GM19043 (cell line): ENCODE data around the gene ELK4.

Source experiments
- ATAC-seq: cut with Tn5 transposase; IDR thresholded peaks from one replicate; pipeline ENCODE4 v1.9.1; 2021; ENCODE audit warnings: low read depth; ENCODE audit not compliant: unreplicated experiment

The ELK4 gene

GRCh38 chr1:205569411-205570172 lies 62.2 kb downstream of the ELK4 start:
- no peak for ATAC-seq

- no peak for ATAC-seq
Observed at GRCh38 chr1:205568469-205569361, 63.1 kb downstream of the ELK4 start.

DNA sequence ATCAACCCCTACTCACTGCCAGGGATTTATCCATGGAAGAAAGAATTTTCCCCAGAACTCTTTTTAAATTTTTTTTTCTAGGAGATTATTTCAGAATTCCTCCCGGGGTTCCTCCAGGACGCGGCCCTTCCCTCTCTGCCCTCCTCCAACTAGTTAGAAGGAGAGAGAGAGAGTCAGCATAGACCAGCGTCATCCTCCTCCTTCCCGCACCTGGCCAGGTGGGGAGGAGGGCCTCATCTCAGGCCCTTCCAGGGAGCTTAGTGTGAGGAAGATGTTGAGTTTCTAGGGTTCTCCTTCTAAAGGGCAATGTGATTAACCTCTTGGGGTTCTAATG lies 63.7 kb downstream of the ELK4 start:
- ATAC-seq: no peak

GRCh38 chr1:205567716-205568115 lies 64.1 kb downstream of the ELK4 start:
- ATAC-seq: no peak

DNA sequence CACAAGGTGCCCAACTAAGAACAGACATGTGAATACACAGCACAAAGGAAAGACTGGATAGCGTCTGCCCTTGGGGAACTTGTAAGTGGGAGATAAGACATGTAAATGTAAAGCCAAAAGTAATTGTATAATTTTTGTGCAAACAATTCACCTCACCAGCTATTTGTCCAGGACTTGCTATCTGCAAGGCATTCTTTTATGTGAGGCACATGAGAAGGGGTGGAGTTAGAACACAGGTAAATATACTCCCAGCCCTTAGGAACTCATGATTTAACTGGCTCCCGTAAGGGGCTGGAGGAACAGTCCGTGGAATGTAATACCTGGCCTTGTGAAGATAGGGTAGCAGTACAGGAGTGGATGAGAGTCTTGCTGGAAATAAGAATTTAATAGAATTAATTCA lies 66.0 kb downstream of the ELK4 start:
- ATAC-seq: no peak

DNA sequence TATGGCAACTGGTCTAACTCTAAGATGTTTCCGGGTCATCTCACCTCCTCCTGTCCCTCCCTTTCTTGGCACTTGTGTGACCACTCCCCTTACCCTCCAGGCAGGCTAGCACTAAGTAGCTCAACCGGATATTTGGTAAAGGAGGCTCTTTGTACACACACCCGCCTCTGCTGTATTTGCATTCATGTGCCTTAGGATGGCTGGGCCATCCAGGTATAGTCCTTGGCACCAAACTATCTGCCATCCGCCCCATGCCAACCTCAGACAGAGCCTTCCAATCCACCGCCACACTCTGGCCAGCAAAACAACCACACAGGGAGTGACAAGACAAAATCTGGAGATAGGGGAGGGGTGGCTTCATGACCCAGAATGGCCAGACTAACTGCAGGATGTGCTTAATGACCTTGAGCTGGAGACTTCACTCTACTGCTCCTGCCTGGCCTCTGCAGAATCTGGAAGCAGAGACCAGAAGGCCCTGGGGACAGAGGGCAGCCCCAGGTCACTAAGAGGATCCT lies 67.8 kb downstream of the ELK4 start:
- ATAC-seq: no peak

DNA sequence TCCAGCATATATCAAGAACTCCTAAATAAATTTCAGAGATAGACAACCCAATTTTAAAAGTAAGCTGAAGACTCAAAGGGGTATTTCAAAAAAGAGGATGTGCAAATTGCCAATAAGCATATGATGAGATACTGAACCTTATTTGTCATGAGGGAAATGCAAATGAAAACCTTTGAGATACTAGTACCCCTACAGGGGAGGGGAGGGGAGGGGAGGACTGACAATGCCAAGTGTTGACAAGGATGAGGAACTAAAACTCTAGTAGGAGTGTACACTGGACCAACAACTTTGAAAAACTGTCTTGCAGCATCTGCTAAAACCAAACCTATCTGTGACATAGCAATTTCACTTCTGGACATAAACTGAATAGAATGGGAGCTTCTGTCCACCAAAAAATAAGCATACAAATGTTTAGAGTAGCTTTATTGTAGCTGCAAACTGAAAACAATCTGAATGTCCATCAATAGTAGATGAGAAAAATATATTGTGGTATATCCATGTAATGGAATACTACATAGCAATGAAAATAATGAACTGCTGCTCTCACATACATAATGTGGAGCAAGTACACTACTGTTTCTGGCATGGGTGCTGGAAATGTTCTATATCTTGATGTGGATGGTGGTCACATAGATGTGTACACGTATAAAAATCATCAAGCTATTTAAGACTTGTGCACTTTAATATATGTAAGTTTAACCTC lies 70.2 kb downstream of the ELK4 start:
- ATAC-seq: no peak
